ENCODE results near the gene SLC15A3.

SLC15A3 gene

DNA sequence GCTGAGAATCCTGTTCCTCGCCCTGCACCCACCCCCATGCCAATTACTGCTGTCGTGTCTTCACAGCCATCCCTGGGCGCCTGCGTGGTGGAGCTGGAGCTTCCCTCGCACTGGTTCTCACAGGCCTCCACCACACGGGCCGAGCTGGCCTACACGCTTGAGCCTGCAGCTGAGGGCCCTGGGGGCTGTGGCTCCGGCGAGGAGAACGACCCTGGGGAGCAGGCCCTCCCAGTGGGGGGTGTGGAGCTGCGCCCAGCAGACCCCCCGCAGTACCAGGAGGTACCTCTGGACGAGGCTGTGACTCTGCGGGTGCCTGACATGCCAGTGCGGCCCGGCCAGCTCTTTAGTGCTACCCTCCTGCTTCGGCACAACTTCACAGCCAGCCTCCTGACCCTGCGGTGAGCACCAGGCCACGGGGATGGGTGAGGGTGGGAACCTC is 23.4 kb downstream of the SLC15A3 start:
- DNase-seq (ENCODE audit: extremely low spot score), result no peak
- TF ChIP-seq, protein P1, sequence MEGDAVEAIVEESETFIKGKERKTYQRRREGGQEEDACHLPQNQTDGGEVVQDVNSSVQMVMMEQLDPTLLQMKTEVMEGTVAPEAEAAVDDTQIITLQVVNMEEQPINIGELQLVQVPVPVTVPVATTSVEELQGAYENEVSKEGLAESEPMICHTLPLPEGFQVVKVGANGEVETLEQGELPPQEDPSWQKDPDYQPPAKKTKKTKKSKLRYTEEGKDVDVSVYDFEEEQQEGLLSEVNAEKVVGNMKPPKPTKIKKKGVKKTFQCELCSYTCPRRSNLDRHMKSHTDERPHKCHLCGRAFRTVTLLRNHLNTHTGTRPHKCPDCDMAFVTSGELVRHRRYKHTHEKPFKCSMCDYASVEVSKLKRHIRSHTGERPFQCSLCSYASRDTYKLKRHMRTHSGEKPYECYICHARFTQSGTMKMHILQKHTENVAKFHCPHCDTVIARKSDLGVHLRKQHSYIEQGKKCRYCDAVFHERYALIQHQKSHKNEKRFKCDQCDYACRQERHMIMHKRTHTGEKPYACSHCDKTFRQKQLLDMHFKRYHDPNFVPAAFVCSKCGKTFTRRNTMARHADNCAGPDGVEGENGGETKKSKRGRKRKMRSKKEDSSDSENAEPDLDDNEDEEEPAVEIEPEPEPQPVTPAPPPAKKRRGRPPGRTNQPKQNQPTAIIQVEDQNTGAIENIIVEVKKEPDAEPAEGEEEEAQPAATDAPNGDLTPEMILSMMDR (IDR thresholded peaks at IDR 0.05; ENCODE audit: control extremely low read depth, extremely low read depth, low read depth, missing control alignments), result no peak
- POLR2A ChIA-PET, result interaction anchor here (1.1 to 1.9 kb wide), 2 partner anchors 13 to 15 kb away, joined by 3 to 5 read pairs; partner anchors contain the start of gene TMEM109
- CTCF ChIA-PET, result interaction anchor here (0.8 to 2.5 kb wide), 8 partner anchors 9 to 200 kb away, joined by 3 to 9 read pairs (median 4); no protein-coding TSS in a partner anchor

DNA sequence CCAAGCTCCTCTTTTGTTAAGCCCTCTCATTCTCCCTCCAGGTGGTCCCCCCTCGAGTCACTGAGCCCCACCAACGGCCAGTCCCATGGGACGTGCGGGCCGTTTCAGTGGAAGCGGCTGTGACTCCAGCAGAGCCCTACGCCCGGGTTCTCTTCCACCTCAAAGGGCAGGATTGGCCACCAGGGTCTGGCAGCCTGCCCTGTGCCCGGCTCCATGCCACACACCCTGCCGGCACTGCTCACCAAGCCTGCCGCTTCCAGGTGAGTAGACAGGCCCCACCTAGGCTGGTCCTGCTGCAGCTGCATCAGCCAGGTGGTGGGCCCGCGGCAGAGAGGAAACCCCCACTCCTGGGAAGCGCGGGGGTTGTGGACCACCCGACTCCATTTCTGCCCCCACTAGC is 24.4 kb downstream of the SLC15A3 start:
- TF ChIP-seq, protein P1 (IDR thresholded peaks at IDR 0.05; ENCODE audit: control extremely low read depth, extremely low read depth, low read depth, missing control alignments), result no peak
- POLR2A ChIA-PET, result no interaction called here
- CTCF ChIA-PET, result interaction anchor here (0.8 to 2.5 kb wide), 9 partner anchors 9 to 96 kb away, joined by 3 to 9 read pairs (median 3); no protein-coding TSS in a partner anchor
- no peak for DNase-seq (ENCODE audit: extremely low spot score)

DNA sequence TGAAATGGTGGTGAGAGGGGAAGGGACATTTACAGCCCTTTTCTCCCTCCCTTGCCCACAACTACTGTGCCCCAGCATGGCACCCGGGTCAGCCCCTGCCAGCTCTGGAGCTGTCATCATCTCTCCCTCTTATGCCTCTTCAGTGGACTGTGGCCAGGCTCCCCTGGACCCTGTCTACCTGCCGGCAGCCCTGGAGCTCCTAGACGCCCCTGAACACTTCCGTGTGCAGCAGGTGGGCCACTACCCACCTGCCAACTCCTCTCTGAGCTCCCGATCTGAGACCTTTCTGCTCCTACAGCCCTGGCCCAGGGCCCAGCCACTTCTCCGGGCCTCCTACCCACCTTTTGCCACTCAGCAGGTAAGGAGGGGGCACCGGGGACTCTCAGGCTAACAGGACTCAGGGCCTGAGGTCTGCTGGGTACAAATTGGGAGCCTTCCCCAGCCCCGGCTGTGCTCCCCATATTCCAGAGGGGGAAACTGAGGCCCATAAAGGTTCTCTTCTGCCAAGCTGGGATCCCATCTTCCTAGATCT is 24.8 kb downstream of the SLC15A3 start:
- ChIA-PET CTCF (interaction anchor here (0.9 to 2.5 kb wide), 6 partner anchors 8 to 44 kb away, joined by 3 to 9 read pairs (median 4); no protein-coding TSS in a partner anchor), POLR2A (interaction anchor here (0.8 kb wide), 1 partner anchor 13 kb away, joined by 3 read pairs; no protein-coding TSS in a partner anchor)
- no peak for DNase-seq (ENCODE audit: extremely low spot score)
- TF ChIP-seq, protein P1 (IDR thresholded peaks at IDR 0.05; ENCODE audit: control extremely low read depth, extremely low read depth, low read depth, missing control alignments), result no peak

DNA sequence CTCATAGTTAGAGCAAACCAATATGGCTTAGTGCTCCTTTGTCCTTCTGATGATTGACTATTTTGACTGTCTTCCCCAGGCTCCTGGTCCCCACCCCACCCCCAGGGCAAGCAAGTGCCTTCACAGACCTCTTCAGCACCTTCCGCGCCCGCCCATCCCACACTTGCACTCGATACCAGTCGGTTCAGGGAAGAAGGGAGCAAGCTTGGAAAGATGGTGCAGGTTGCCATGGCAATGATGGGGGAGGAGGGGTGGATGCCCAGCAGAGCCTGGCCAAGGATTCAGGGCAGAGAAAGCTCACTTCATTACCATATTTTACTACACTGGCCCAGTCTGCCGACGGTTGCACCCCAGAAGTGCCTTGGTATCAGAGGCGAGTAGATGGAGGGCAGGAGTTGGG is 25.5 kb downstream of the SLC15A3 start:
- POLR2A ChIA-PET, result interaction anchor here (0.8 kb wide), 1 partner anchor 14 kb away, joined by 3 read pairs; no protein-coding TSS in a partner anchor
- CTCF ChIA-PET, result interaction anchor here (0.9 to 2.5 kb wide), 5 partner anchors 8 to 29 kb away, joined by 3 to 9 read pairs (median 5); no protein-coding TSS in a partner anchor
- no peak for DNase-seq (ENCODE audit: extremely low spot score)
- TF ChIP-seq, protein P1 (IDR thresholded peaks at IDR 0.05; ENCODE audit: control extremely low read depth, extremely low read depth, low read depth, missing control alignments), result no peak

DNA sequence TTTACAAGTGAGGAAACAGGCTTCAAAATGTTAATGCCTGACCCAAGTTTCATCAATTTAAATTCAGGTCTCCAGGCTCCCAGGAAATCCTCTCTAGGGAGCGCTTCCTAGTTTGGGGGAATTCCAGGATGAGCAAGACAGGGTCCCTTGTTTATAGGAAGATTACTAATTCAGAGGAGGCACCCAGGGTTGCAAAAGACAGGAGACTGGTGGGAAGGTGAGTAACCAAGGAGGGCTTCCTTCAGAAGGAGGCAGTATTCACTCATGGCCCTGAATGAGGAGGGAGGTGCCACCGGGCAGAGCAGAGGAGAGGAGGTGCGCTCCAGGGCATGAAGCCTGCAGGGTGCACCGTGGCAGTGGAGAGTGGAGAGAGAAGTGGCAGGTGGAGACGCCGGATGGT is 26.1 kb downstream of the SLC15A3 start:
- ChIA-PET CTCF (interaction anchor here (1.3 to 1.9 kb wide), 2 partner anchors 10 to 27 kb away, joined by 4 to 5 read pairs; no protein-coding TSS in a partner anchor), POLR2A (no interaction called here)
- TF ChIP-seq, protein P1 (IDR thresholded peaks at IDR 0.05; ENCODE audit: control extremely low read depth, extremely low read depth, low read depth, missing control alignments), result no peak
- no peak for DNase-seq (ENCODE audit: extremely low spot score)

DNA sequence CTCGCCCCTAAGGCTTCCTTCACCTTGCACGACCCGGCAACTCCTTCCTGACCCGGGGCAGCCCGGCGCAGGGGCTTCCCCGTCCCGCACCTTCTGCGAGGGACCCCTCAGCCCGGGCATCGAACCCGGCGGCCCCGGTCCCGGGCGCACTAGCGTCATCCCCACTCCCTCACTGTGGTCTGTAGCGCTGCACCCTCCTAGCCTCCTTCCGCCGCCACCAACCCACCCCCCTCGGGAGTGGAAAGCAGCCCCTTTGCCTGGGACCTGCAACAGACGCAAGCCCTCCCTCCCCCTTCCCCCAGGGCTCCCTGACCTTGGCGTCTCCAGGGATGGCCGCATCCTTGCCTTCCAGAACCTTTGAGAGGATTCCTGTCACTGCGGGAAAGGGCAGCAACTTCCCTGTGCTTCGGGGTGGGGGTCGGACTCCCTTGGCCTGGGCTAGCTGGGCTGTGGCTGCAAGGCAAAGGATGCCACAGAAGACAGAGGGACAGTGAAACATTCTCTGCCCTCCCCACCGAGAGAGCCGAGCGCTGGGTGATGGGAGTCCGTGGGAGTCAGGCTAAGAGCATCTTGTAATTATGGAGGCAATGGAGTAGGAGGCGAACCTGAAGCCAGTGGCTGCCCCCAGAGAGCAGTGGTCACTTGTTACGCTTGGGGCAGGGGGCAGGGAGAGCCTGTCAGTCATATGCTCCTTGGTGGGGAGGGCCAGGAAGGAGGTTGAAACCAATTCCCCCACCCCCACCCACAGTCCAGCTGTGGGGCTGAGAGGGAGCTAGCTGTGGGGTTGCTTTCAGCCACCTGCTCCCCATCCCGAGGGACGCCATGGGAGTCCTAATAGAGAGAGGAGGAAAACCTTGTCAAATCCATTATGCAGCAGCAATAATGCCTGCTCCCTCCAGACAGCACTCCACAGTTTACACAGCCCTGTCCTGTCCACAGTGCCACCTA is 26.8 kb downstream of the SLC15A3 start:
- no peak for DNase-seq (ENCODE audit: extremely low spot score)
- TF ChIP-seq, protein P1 (IDR thresholded peaks at IDR 0.05; ENCODE audit: control extremely low read depth, extremely low read depth, low read depth, missing control alignments), result no peak
- CTCF ChIA-PET, result interaction anchor here (1.3 to 1.9 kb wide), 2 partner anchors 10 to 26 kb away, joined by 4 to 5 read pairs; no protein-coding TSS in a partner anchor
- POLR2A ChIA-PET, result no interaction called here

Measured in GM10248 (cell line).